CD4-positive, alpha-beta T cell treated with Interleukin-17A for 1 hour (primary cell): ENCODE results near the gene NLRC5.
"Not testable (repeated sequence)": the region's sequence is repeated elsewhere in the genome, so short reads cannot be mapped to it uniquely, and the experiment has no call there.

Experiments used
- DNase-seq: peaks from one replicate; pipeline ENCODE4 v3.0.0-alpha.2; 2020

The NLRC5 gene

DNA sequence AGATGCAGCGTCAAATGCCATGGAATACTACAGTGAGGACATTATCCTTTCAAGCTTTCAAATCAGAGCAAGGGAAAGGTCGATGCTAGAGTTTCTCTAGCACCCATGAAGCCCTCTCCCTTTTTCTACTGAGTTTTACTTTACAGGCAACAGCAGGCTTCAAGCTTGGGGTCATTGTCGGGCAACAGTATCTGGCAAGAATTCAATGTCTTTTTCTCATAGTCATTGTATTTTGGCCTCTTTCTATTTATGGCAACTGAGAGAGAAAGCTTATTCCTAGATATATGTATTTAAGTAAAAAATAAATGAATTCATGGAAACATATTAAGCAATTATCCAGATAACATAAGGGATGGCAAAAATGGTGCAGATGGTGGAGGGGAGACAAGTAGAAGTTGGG is 28.0 kb upstream of the NLRC5 start:
- no peak for DNase-seq

DNA sequence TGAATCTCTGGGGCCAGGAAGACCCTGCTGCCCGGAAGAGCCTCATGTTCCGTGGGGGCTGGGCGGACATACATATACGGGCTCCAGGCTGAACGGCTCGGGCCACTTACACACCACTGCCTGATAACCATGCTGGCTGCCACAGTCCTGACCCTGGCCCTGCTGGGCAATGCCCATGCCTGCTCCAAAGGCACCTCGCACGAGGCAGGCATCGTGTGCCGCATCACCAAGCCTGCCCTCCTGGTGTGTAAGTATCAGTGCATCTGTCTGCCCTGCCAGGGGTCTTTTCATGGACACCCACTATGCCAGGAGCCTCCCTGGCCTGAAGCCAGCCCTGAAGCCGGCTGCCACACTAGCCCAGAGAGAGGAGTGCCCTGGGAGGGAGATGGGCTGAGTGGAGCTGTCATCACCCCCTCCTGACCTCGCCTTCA is 27.5 kb upstream of the NLRC5 start, which contains the start of gene CETP:
Gene CETP, plus strand, starts transcription at position 100 of the 431 bp plus-strand sequence. Its CDS starts 30 bp downstream, at position 130.
- no peak for DNase-seq

DNA sequence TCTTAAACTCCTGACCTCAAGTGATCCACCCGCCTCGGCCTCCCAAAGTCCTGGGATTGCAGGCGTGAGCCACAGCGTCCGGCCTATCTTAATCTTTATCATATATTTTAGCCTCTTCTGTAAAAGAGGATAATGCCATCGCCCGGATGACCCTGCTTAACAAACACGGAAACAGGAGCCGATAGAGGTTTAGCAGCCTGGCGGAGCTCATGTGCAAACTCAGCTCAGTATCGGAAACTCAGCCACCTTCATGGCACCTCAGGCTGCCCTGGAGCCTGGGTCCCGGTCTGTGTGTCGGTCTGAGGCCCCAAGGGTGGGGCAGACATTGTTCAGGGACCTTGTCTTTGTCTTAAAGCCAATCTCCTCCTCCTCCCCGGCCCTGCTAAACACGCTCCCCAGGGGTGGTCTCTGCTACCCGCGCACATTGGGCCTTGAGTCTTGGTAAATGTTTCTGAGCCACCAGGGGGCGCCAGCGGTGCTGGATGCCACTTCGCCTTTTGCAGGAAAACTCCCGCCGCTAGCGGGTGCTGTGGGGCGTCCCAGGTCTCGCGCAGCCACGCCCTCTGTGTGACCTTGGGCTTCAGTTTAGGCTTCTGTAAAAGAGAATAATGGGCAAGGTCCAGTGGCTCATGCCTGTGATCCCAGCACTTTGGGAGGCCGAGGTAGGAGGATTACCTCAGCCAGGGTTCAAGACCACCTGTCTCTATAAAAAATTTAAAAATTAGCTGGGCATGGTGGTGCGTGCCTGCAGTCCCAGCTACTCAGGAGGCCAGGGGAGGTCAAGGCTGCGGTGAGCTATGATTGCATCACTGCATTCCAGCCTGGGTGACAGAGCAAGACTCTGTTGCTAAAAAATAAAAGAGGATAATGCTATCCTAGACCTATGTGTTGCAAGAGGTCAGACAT is 24.9 kb upstream of the NLRC5 start:
- DNase-seq, result peak; percentile 93

DNA sequence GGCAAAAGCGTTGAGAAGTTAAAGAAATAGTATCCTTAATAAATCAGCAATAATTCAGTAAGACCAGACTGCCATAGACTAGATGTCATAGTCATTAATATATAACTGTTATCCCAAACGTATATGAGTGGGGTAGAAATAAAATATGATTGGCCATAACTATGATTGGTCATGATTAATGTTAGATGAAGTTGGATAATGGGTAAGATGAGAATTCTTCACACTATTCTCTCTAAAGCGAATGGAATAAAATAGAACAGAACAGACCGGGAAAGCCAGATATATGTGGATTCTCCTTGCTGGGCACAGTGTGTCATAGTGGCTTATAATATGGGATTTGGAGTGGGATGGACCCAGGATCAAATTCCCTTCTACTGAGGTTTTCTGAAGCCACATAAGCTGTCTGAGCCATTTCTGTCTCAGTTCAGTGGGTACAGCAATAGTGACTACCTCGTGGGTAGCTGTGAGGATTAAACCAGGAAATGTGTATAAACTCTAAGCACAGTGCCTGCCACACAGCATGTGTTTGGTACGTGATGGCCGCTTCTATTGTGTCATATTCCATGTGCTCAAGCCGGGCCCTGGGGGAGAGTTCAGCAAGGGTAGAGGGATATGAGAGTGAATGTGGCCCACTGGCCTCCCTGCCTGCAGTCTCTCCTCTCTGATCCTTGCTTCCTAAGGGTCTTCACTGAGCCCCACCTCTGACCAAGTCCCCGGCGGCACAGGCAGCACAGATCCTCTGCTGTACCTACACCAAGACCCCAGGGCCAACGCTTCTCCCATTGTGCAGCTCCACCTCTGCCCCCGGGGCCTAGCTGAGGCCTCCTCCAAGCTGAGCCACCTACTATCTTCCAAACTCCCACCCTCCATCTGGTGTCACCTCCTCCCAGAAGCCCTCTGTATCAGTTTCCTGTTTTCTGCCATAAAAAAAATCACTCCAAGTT is 23.9 kb upstream of the NLRC5 start:
- no peak for DNase-seq

DNA sequence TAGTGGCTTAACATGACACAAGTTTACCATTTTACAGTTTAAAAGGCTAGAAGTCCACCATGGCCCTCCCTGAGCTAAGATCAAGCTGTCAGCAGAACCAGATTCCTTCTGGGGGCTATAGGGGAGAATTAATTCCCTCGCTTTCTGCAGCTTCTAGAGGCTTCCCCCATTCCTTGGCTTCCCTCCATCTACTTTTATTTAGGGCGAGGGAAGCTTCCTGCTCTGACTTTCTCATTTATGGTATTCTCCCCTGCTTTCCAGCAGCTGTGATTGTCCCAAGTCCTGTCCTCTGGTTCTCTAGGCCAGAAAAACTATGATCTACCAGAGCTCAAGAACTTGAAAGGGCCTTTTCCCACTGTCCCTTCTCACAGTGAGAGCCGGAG is 23.3 kb upstream of the NLRC5 start:
- DNase-seq, result no peak

DNA sequence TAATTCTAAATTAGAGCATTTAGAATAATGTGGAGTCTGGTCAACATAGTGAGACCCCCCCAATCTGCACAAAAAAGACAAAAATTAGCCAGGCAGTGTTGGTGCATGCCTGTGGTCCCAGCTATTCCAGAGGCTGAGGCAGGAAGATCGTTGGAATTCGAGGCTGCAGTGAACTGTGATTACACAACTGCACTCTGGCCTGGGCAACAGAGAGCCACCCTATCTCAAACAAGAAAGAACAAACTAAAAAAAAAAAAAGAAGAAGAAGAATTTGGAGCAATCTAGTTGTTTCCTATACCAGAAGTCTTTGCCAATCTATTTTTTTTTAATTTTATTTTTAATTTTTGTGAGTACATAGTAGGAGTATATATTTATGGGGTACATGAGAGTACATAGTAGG is 21.6 kb upstream of the NLRC5 start:
- DNase-seq, result no peak

DNA sequence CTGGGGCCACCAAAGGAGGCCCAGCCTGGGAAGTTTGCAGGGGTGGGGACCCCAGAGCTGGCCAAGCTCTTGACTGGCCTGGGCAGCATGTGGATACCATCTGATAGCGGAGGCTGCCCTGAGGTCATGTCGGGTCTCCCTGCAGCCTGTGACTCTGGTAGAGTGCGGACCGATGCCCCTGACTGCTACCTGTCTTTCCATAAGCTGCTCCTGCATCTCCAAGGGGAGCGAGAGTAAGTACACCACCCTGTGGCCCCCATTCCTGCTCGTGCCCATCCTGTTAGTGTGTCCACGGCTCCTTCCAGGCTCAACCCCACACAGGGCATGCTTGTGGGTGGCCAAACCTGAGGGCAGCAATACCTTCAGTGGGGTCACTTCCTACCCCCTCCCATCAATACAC is 19.6 kb upstream of the NLRC5 start:
- no peak for DNase-seq

DNA sequence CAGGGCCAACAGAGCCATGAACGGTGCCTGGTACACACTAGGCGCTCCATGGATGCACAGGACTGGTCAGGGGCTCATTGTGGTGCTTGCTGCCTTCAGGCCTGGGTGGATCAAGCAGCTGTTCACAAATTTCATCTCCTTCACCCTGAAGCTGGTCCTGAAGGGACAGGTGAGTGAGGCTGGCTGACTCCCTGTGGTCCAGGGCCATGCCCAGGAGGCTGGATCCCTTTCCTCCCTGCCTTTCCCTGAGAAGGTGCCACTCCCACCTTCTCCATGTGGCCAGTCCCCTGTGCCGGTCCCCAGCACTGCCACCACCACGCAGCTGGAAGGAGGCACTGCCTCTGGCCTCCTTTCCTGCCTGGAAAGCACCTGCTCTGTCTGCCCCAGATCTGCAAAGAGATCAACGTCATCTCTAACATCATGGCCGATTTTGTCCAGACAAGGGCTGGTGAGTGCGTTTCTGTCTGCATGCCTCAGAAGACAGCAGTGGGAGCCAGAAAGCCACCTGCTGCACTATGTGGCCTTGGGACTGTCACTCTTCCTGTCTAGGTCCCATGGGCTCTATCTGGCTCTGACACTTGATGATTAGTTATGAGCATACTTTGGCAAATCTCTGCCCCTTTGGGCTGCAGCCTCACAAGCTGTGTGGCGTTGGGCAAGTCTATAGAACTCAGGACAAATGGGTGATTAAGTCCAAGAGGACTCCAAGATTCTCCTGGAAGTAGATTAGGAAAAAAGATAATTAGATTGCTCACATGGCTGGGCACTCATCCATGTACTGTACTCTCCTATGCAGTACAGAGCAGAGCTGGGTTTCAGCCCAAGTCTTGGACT is 18.2 kb upstream of the NLRC5 start:
- DNase-seq, result no peak

DNA sequence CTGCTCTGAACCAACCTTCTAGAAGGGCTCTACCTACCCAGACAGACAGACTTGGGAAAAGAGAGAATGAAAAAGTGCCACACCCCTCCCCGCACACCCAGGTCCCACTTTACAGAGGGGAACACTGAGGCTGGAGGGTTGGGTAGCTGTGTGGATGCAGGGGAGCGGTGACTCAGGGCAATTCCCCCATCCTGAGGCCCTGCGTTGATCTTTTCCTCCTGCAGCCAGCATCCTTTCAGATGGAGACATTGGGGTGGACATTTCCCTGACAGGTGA is 17.7 kb upstream of the NLRC5 start:
- DNase-seq, result no peak

DNA sequence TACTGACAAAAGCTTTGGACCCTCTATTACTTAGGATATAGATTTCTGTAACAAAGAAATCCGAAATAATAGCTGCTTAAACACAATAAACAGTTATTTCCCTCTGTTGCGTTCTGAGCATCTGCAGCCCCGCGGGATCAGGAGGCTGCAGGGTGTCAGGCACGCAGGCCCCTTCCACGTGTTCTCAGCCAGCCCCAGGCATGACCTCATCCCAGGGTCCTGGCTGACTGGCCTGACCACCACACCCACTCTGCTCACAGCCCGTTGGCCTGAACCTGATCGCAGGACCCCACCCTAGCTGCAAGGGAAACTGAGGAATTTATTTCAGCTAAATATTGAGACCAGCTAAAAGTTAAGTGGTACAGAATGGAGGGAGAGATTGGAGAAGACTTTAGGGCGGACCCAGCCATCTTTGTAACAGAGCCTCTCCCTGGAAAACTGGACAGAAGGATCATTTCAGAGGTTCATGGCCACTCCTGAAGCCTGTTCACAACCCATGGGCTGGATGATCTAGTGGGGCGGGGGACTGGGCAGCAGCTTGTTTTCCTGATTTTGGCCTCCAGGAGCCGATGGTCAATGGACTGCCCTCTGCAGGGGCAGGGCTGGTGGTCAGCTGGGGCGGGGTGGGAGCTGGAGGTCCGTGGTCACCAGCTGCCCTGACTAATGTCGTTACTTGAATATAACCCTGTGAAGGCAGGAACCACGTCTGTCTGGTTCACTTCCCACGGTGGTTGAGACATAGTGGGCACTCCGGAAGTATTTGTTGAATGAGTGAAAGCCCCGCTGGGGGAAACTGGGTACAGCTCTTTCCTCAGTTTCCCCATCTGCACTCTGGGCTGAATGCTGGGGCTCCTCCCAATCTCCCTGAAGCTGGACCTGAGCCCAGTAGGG is 16.7 kb upstream of the NLRC5 start:
- DNase-seq, result no peak

DNA sequence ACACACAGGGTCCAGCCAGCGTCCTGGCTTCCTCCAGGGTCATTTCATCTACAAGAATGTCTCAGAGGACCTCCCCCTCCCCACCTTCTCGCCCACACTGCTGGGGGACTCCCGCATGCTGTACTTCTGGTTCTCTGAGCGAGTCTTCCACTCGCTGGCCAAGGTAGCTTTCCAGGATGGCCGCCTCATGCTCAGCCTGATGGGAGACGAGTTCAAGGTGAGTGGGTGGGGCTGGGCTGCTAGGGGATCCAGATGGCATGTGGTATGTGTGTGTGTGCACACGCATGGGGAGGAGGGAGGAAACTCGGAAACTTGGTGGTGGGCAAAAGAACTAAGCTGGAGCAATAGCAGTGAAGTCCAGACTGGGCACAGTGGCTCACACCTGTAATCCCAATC is 16.1 kb upstream of the NLRC5 start:
- DNase-seq, result no peak

DNA sequence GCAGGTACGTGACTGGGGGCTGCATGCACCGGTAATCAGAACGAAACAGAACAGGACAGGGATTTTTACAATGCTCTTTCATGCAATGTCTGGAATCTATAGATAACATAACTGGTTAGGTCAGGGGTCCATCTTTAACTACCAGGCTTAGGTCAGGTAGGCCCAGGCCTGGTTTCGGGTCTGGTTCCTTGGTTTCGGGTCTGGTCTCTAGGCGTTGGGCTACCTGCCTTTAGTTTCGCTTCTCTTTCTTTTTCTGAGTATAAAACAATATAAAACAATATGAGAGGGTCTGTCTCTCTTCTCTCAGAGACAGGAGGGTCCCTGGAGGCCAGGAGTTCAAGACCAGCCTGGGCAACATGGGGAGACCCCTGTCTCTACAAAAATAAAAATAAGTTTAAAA is 15.5 kb upstream of the NLRC5 start:
- DNase-seq, result not testable (repeated sequence)

DNA sequence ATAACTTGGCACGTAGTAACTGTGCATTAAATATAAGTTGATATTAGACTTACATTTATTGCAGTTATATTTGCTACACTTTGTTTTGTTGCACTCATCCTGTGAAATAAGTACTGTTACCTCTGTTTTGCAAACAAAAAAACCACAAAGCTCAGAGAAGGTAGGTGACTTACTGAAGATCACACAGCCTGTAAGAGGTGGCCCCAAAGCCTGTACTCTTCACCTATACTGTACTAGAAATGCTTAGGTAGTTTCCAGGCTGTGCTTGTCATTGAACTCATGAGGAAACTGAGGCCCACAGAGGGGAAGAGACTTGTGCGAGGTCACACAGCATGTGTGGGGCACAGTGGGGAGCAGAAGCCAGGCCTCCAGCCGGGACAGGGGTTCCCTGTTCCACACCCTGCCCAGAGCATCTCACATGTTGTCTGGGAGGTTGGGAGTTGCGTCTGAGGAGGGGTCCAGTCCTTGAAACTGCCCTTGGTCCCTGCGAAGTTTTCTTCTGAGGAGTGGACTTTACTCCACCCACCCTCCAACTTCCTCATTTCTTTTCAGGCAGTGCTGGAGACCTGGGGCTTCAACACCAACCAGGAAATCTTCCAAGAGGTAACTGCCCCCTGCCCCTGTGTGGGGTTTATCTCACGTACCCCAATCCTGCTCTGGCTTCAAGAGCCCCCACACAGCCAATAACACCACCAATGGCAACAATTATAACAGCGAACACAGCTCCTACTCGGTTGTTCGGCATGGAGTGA is 14.6 kb upstream of the NLRC5 start:
- DNase-seq, result no peak

DNA sequence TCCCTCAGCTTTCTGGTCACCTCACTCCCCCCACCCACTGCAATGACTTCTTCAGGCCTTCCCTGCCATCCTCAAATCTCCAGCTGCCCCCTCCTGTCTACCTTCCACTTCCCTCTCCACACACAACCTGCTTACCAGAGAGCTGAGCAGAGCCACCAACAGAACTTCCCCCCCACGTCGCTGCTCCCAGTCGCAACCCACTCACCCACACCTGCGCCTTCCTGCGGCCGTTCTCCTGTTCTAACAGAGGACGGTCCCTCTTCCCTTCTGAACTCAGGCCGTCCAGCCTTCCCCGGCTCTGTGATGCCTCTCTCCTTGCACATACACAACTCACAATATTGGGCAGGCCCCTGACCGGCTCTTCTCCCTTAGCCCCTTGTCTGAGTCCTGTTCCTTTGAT is 13.6 kb upstream of the NLRC5 start:
- DNase-seq, result no peak

DNA sequence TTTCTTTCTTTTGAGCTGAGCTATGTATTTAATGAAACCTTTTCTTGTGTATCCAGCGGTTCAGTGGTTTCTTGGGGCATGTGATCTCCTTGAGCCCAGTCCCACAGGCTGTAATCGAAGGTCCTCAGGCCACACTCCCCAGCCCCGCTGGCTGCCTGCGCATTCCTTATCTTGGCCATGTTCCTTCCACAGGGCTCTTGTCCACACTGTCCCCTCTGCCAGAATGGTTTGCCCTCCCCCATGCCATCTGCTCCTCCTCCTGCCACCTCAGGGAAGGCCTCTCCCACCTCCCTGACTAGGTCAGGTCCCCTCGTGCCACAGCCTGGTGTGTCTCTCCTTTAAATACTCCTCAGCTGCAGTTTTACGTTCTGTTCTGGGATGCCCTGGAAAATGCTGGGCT is 12.1 kb upstream of the NLRC5 start:
- no peak for DNase-seq

DNA sequence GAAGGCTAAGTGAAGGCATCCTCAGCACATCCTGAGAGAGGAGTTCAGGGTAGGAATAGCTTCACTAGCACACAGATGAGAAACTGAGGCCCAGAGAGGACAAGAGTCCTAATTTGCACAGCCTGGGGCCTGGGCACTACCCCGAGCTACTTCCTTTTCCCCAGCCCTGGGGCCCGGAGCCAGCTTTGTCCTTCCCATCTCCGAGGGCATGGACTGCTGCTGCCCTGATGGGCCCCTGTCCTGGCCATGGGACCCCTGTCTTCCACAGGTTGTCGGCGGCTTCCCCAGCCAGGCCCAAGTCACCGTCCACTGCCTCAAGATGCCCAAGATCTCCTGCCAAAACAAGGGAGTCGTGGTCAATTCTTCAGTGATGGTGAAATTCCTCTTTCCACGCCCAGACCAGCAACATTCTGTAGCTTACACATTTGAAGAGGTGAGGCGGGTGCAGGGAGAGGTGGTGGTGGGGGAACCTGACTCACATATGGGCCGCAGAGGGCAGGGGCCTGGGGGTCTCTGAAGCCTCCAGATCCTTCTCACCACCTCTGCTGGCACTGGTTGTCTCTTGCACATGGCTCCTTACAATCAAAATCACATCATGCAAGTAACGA is 11.4 kb upstream of the NLRC5 start:
- no peak for DNase-seq

DNA sequence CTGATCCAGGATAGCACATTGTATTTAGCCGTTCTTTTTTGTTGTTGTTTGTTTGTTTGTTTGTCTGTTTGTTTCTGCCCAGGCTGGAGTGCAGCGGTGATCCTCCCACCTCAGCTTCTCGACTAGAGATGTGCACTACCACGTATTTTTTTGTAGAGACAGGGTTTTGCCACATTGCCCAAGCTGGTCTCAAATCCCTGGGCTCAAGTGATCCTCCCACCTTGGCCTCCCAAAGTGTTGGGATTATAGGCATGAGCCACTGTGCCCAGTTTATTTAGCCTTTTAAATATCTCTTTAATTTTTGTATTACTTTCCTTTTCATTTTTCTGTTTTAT is 9.2 kb upstream of the NLRC5 start:
- DNase-seq, result no peak

DNA sequence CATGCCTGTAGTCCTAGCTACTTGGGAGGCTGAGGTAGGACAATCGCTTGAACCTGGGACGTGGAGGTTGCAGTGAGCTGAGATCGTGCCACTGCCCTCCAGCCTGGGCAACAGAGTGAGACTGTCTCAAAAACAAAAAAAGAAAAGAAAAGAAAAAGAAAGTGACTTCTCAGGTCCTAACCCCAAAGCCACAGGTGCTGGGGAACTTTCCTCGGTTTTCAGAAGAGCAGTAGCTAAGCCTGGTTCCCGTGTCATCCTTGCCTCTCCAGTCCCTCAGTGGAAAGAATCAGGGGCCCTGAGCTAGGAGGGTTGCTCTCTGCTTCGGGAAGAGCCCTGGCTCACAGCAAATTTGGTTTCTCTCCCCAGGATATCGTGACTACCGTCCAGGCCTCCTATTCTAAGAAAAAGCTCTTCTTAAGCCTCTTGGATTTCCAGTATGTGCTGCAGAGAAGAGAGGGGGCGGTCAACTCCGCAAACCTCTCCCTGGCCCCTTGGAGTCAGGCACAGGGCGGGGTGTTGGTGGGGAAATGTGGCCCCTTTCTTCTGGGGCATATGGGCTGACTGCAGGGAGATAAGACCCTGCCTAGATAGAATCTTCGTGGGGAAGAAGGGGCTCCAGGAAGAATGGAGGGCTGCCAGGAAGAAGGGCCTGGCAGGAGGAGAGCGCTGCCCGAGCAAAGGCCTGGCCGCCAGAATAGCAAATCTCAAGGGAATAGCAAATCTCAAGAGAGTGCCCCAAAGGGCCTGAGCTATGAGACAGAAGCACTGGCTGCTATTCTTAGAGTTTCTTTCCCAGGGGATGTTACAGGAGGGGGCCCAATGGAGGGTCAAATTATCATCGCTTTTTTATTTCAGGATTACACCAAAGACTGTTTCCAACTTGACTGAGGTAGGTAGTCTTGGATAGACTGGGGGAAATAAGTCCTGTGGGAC is 8.3 kb upstream of the NLRC5 start:
- DNase-seq, result no peak

DNA sequence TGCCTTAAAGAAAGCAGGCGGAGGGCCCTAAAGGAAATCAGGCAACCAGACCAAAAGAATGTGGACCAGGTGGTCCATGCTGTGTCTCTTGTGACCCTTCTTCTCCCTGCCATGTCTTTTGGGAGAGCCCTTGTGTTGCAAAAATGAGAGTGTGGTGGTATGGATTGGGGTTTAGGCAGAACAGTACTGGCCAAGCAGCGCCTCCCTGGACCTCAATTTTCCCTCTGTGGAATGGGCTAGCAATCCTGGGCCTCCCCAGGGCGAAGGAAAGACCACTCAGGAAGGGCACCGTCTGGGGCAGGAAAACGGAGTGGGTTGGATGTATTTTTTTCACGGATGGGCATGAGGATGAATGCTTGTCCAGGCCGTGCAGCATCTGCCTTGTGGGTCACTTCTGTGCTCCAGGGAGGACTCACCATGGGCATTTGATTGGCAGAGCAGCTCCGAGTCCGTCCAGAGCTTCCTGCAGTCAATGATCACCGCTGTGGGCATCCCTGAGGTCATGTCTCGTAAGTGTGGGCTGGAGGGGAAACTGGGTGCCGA is 7.6 kb upstream of the NLRC5 start:
- DNase-seq, result no peak

DNA sequence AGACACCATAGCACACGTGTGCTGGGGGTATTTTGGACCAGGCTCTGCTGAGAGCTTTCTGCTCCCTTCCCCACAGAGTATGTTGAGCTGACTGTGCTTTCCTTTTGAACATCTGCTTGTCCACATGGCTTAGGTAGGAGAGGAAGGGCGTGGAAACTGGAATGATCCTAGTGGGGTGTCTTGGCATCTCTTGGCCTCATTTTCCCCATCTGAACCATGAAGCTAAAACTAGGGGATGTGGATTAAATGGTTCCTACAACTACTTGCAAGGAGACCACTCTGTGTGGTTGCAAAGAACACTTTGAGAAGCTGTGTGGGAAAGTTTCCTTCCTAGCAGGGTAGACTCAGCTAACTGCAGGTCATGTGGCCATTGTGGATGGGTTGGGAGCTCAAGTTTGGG is 6.7 kb upstream of the NLRC5 start:
- DNase-seq, result no peak
